ENCODE results near the gene F9. TPM values are rescaled to one million over a fixed set of nuclear protein-coding genes. Genes with fewer than 3 reads are reported as not detected.
A peak's percentile ranks its signal among the peaks of the same experiment; 100 is the strongest.

Gene F9
- total RNA-seq, 2 donors from 2014 or later: not detected

- Histone ChIP-seq H3K9me3 (no peaks in the 10 kb centered on the region), H3K36me3 (no peaks in the 10 kb centered on the region), H3K27ac (no peak overlapping the region), H3K27me3 (replicated peaks; ENCODE audit: insufficient read depth) (no peaks in the 10 kb centered on the region), H3K4me3 (no peak overlapping the region), H3K4me1 (replicated peaks) (no peaks in the 10 kb centered on the region)
- peak; percentile 7 for DNase-seq (ENCODE audit: low spot score)
- intact Hi-C loops (cut with DNase I): no loop called here
- no peak for TF ChIP-seq POLR2AphosphoS5 (IDR thresholded peaks at IDR 0.05)
- TF ChIP-seq, protein P1, sequence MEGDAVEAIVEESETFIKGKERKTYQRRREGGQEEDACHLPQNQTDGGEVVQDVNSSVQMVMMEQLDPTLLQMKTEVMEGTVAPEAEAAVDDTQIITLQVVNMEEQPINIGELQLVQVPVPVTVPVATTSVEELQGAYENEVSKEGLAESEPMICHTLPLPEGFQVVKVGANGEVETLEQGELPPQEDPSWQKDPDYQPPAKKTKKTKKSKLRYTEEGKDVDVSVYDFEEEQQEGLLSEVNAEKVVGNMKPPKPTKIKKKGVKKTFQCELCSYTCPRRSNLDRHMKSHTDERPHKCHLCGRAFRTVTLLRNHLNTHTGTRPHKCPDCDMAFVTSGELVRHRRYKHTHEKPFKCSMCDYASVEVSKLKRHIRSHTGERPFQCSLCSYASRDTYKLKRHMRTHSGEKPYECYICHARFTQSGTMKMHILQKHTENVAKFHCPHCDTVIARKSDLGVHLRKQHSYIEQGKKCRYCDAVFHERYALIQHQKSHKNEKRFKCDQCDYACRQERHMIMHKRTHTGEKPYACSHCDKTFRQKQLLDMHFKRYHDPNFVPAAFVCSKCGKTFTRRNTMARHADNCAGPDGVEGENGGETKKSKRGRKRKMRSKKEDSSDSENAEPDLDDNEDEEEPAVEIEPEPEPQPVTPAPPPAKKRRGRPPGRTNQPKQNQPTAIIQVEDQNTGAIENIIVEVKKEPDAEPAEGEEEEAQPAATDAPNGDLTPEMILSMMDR (IDR thresholded peaks at IDR 0.05): no peak
- TF ChIP-seq POLR2A (IDR thresholded peaks at IDR 0.05): no peak
- 36% methylated on average over 3 of the region's 3 CpGs for WGBS
These were observed 8.6 kb downstream of the F9 start for GRCh38 chrX:139538907-139539790.

GRCh38 chrX:139542652-139543051 is 12.1 kb downstream of the F9 start:
- WGBS: 64% methylated on average over 1 of the region's 1 CpG
- Histone ChIP-seq H3K27me3 (replicated peaks; ENCODE audit: insufficient read depth) (no peaks in the 10 kb centered on the region), H3K4me3 (no peak overlapping the region), H3K27ac (peak overlapping the region in 1 of 2 donors; percentile 63), H3K9me3 (no peaks in the 10 kb centered on the region), H3K36me3 (no peaks in the 10 kb centered on the region), H3K4me1 (replicated peaks) (no peaks in the 10 kb centered on the region)
- intact Hi-C loops (cut with DNase I): no loop called here
- DNase-seq (ENCODE audit: low spot score): no peak
- TF ChIP-seq, protein P1 (IDR thresholded peaks at IDR 0.05): no peak
- no peak for TF ChIP-seq POLR2A (IDR thresholded peaks at IDR 0.05)
- no peak for TF ChIP-seq POLR2AphosphoS5 (IDR thresholded peaks at IDR 0.05)

GRCh38 chrX:139543920-139544319 is 13.4 kb downstream of the F9 start:
- no peaks in the 10 kb centered on the region for H3K4me1 ChIP-seq (replicated peaks)
- no peak overlapping the region for H3K4me3 ChIP-seq
- peak overlapping the region; percentile 49 to 63 for H3K27ac ChIP-seq
- no peaks in the 10 kb centered on the region for H3K36me3 ChIP-seq
- intact Hi-C loops (cut with DNase I): no loop called here
- 58% methylated on average over 4 of the region's 4 CpGs for WGBS
- H3K9me3 ChIP-seq: no peaks in the 10 kb centered on the region
- no peaks in the 10 kb centered on the region for H3K27me3 ChIP-seq (replicated peaks; ENCODE audit: insufficient read depth)
- peak; percentile 28 for DNase-seq (ENCODE audit: low spot score)
- TF ChIP-seq POLR2AphosphoS5 (IDR thresholded peaks at IDR 0.05) (peak; percentile 77), POLR2A (IDR thresholded peaks at IDR 0.05) (no peak)
- TF ChIP-seq, protein P1 (IDR thresholded peaks at IDR 0.05): no peak

GRCh38 chrX:139544591-139544990 is 14.1 kb downstream of the F9 start:
- H3K4me3 ChIP-seq: no peak overlapping the region
- H3K4me1 ChIP-seq (replicated peaks): no peaks in the 10 kb centered on the region
- H3K9me3 ChIP-seq: no peaks in the 10 kb centered on the region
- no peaks in the 10 kb centered on the region for H3K36me3 ChIP-seq
- WGBS: 58% methylated on average over 3 of the region's 3 CpGs
- H3K27me3 ChIP-seq (replicated peaks; ENCODE audit: insufficient read depth): no peaks in the 10 kb centered on the region
- H3K27ac ChIP-seq: peak overlapping the region; percentile 36 to 63
- intact Hi-C loops (cut with DNase I): no loop called here
- no peak for TF ChIP-seq POLR2AphosphoS5 (IDR thresholded peaks at IDR 0.05)
- TF ChIP-seq, protein P1 (IDR thresholded peaks at IDR 0.05): no peak
- no peak for TF ChIP-seq POLR2A (IDR thresholded peaks at IDR 0.05)
- DNase-seq (ENCODE audit: low spot score): no peak

DNA sequence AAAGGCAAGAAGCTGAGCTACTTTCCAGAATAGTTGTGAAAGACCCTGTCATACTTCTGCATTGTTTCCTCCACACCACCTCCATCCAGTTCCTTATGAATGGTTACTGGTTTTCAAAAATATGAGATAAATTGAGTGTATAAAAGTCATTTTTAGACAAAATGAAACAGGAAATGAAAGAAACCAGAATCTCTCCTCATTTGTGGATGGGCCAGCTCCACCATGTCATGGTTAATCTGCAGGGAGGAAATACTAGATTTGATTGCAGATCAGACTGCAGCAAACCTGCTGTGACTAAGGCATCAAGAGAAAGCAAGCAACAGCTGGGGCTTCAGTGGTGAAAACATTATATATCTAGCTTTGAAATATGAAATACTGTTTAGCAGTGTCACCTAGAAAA is 23.8 kb downstream of the F9 start:
- Histone ChIP-seq H3K36me3 (no peaks in the 10 kb centered on the region), H3K27me3 (replicated peaks; ENCODE audit: insufficient read depth) (no peaks in the 10 kb centered on the region), H3K4me3 (no peak overlapping the region), H3K9me3 (no peaks in the 10 kb centered on the region), H3K4me1 (replicated peaks) (no peaks in the 10 kb centered on the region), H3K27ac (no peak overlapping the region)
- DNase-seq (ENCODE audit: low spot score): no peak
- intact Hi-C loops (cut with DNase I): loop anchor here (10.0 kb wide), 1 partner anchor 780 kb away; no protein-coding TSS in a partner anchor
- TF ChIP-seq POLR2AphosphoS5 (IDR thresholded peaks at IDR 0.05) (no peak), POLR2A (IDR thresholded peaks at IDR 0.05) (no peak)
- TF ChIP-seq, protein P1 (IDR thresholded peaks at IDR 0.05): no peak
